Lung (tissue), 12 donors: ENCODE data around the gene PFDN6. TPM values are rescaled to one million over a fixed set of nuclear protein-coding genes. Genes with fewer than 3 reads are reported as not detected.

Source experiments
- ATAC-seq: fragments of 200-7000 bp; cut with Tn5 transposase; one replicate; pipeline ENCODE4 v1.9.1; 2020; ENCODE audit warnings: moderate number of reproducible peaks; ENCODE audit not compliant: insufficient read depth, low FRiP score
- DNase-seq, 3 donors: peaks; one replicate each; pipeline ENCODE4 v3.0.0-alpha.2; 2013 to 2017
- H3K27ac ChIP-seq, 2 donors: one replicate each; pipeline ENCODE4 v1.5.1; 2013; ENCODE audit warnings: mild to moderate bottlenecking in 2 of 2, moderate library complexity in 2 of 2, control low read depth in 1 of 2, inconsistent platforms in 1 of 2, low read depth in 1 of 2, low read length in 1 of 2
- H3K27me3 ChIP-seq, 3 donors: one replicate each; pipeline ENCODE4 v1.5.1; 2013; ENCODE audit warnings: low read length in 2 of 3; ENCODE audit not compliant: control insufficient read depth in 3 of 3, insufficient read depth in 3 of 3
- H3K36me3 ChIP-seq, 4 donors: one replicate each; pipeline ENCODE4 v1.5.1; 2013; ENCODE audit warnings: low read length in 4 of 4, mild to moderate bottlenecking in 1 of 4, moderate library complexity in 1 of 4; ENCODE audit not compliant: control insufficient read depth in 4 of 4, insufficient read depth in 4 of 4
- H3K4me1 ChIP-seq, 5 donors: one replicate each; pipeline ENCODE4 v1.5.1; 2013; ENCODE audit warnings: low read length in 5 of 5, mild to moderate bottlenecking in 2 of 5, moderate library complexity in 1 of 5; ENCODE audit not compliant: control insufficient read depth in 5 of 5, insufficient read depth in 5 of 5
- H3K4me3 ChIP-seq: one replicate; pipeline ENCODE4 v1.5.1; 2013; ENCODE audit warnings: mild to moderate bottlenecking, control low read depth, moderate library complexity
- H3K9ac ChIP-seq, 2 donors: one replicate each; pipeline ENCODE4 v1.5.1; 2013; ENCODE audit warnings: low read length in 2 of 2, control low read depth in 1 of 2; ENCODE audit not compliant: insufficient read depth in 1 of 2
- H3K9me3 ChIP-seq, 4 donors: one replicate each; pipeline ENCODE4 v1.5.1; 2013; ENCODE audit warnings: low read length in 3 of 4, mild to moderate bottlenecking in 1 of 4, moderate library complexity in 1 of 4; ENCODE audit not compliant: control insufficient read depth in 4 of 4, insufficient read depth in 3 of 4
- WGBS, 2 donors: extraction: QIAGEN DNeasy Blood & Tissue Kit; methylation state at CpG; one replicate each; pipeline ENCODE4 v1.1.7; 2013; 5-methylcytosine and 5-hydroxymethylcytosine counted together
- polyA plus RNA-seq, 2 donors: library from polyadenylated mRNA; stranded (reverse); fragments of 200-250 nt; gene quantifications; one replicate each; pipeline ENCODE4 v1.2.1, GENCODE V29; 2013
- total RNA-seq, 2 donors: library from RNA; depleted of rRNA in 1 of 2; stranded (reverse); fragments of >200 nt in 1 of 2; gene quantifications; one replicate each; pipeline ENCODE4 v1.2.1, GENCODE V29; 2014 to 2021
- TF ChIP-seq, protein P1 (sequence below): IDR thresholded peaks from 2 replicates; pipeline ENCODE4 v1.5.1; 2012; ENCODE audit warnings: mild to moderate bottlenecking; ENCODE audit errors: control extremely low read depth, extremely low read depth
- donor health status: control.
- donor health status: control.
- donor health status: Bipolar disorder and iron deficiency.
- donor health status: healthy.
- donor health status: DM: yes; HTN: yes; CAD: no.

The PFDN6 gene
- total and polyA plus RNA-seq, 4 donors = 21.8 to 377 (median 77.7) TPM

- H3K9ac ChIP-seq = no peak overlapping the region
- DNase-seq (no peak), ATAC-seq (no peak)
- H3K4me3 ChIP-seq = no peak overlapping the region
- WGBS, 2 donors = 94 to 95% methylated on average over 16 of the region's 16 CpGs
- TF ChIP-seq, protein P1, sequence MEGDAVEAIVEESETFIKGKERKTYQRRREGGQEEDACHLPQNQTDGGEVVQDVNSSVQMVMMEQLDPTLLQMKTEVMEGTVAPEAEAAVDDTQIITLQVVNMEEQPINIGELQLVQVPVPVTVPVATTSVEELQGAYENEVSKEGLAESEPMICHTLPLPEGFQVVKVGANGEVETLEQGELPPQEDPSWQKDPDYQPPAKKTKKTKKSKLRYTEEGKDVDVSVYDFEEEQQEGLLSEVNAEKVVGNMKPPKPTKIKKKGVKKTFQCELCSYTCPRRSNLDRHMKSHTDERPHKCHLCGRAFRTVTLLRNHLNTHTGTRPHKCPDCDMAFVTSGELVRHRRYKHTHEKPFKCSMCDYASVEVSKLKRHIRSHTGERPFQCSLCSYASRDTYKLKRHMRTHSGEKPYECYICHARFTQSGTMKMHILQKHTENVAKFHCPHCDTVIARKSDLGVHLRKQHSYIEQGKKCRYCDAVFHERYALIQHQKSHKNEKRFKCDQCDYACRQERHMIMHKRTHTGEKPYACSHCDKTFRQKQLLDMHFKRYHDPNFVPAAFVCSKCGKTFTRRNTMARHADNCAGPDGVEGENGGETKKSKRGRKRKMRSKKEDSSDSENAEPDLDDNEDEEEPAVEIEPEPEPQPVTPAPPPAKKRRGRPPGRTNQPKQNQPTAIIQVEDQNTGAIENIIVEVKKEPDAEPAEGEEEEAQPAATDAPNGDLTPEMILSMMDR = no peak
- H3K27me3 ChIP-seq = no peaks in the 10 kb centered on the region
- H3K36me3 ChIP-seq = peaks cover 0 to 35% (median 15%) of the 10 kb centered on the region in 4 donors
- H3K27ac ChIP-seq = peak overlapping the region in 1 of 2 donors; percentile 10
- peaks cover 0 to 5% (median 0%) of the 10 kb centered on the region in 5 donors for H3K4me1 ChIP-seq
- H3K9me3 ChIP-seq = no peaks in the 10 kb centered on the region
Measured at GRCh38 chr6:33304216-33304615, 14.8 kb downstream of the PFDN6 start.

DNA sequence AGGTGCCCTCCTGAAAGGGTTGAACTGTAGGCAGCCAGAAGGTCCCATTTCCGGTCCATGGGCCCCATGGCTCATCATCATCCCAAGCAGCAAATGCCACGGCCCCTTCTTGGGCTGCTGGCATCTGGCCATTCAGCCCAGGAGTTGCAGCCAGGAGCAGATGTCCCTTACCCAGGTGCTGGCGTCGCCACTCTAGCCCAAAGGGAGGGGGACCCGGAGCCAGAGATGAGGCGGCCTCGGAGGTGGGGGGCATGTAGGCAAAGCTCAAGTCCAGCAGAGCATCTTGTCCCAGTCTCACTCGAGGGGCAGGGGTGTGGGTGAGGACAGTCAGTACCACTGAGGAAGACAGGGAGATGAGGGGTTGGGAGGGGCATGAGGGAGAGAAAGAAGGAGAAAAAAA lies 15.7 kb downstream of the PFDN6 start:
- ATAC-seq (no peak), DNase-seq (no peak)
- Histone ChIP-seq H3K4me1 (peaks cover 0 to 3% (median 0%) of the 10 kb centered on the region in 5 donors), H3K9ac (no peak overlapping the region), H3K27me3 (no peaks in the 10 kb centered on the region), H3K4me3 (no peak overlapping the region), H3K9me3 (no peaks in the 10 kb centered on the region), H3K27ac (peak overlapping the region in 1 of 2 donors; percentile 33), H3K36me3 (peaks cover 0 to 35% (median 15%) of the 10 kb centered on the region in 4 donors)
- TF ChIP-seq, protein P1 = no peak
- 88 to 90% methylated on average over 8 of the region's 8 CpGs for WGBS, 2 donors

- ATAC-seq (no peak), DNase-seq (no peak)
- no peaks in the 10 kb centered on the region for H3K27me3 ChIP-seq
- H3K4me3 ChIP-seq = no peak overlapping the region
- no peaks in the 10 kb centered on the region for H3K9me3 ChIP-seq
- H3K4me1 ChIP-seq = peaks cover 0 to 8% (median 0%) of the 10 kb centered on the region in 5 donors
- H3K9ac ChIP-seq = no peak overlapping the region
- 90 to 92% methylated on average over 4 of the region's 4 CpGs for WGBS, 2 donors
- peaks cover 0 to 35% (median 15%) of the 10 kb centered on the region in 4 donors for H3K36me3 ChIP-seq
- no peak overlapping the region for H3K27ac ChIP-seq
- TF ChIP-seq, protein P1 = no peak
Measured at GRCh38 chr6:33306356-33306755, 17.0 kb downstream of the PFDN6 start.
